Uterus (tissue), 2 donors: Measurements from ENCODE around the gene LILRB2.

Experiments
- POLR2A ChIP-seq, 2 donors: fragments of 450-650 bp; IDR thresholded peaks; one replicate each; pipeline ENCODE4 v1.6.1; 2016; ENCODE audit warnings: antibody characterized with exemption in 2 of 2, mild to moderate bottlenecking in 1 of 2, moderate library complexity in 1 of 2
- TF ChIP-seq, protein P1 (sequence below), 4 experiments: fragments of 200-600 bp in 2 of 4; fragments of 450-650 bp in 2 of 4; sonication (generic) in 2 of 4; IDR thresholded peaks; one replicate each; pipeline ENCODE4 v1.5.1; 2016 to 2019; ENCODE audit warnings: antibody characterized with exemption in 4 of 4, mild to moderate bottlenecking in 2 of 4, moderate library complexity in 1 of 4

DNA sequence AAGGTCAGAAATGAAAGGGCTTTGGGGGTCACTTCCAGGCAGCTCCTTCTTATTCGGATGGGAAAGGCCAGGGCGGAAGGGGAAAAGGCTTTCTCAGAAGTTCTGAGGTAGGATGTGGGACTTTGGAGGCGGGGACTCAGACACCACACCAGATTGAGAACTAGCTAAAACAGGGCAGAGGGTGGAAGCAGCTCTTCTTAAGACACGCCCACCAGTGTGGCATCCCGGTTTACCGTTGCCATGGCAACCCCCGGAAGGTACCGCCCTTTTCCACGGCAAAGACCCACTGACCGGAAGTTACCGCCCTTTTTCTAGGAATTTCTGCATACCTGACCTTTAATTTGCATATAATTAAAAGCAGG is 35.8 kb upstream of the LILRB2 start:
- TF ChIP-seq, protein P1, sequence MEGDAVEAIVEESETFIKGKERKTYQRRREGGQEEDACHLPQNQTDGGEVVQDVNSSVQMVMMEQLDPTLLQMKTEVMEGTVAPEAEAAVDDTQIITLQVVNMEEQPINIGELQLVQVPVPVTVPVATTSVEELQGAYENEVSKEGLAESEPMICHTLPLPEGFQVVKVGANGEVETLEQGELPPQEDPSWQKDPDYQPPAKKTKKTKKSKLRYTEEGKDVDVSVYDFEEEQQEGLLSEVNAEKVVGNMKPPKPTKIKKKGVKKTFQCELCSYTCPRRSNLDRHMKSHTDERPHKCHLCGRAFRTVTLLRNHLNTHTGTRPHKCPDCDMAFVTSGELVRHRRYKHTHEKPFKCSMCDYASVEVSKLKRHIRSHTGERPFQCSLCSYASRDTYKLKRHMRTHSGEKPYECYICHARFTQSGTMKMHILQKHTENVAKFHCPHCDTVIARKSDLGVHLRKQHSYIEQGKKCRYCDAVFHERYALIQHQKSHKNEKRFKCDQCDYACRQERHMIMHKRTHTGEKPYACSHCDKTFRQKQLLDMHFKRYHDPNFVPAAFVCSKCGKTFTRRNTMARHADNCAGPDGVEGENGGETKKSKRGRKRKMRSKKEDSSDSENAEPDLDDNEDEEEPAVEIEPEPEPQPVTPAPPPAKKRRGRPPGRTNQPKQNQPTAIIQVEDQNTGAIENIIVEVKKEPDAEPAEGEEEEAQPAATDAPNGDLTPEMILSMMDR (IDR thresholded peaks at IDR 0.05): no peak
- TF ChIP-seq POLR2A (IDR thresholded peaks at IDR 0.05): no peak
